Hematopoietic multipotent progenitor cell (in vitro differentiated cells): ENCODE results near the gene RABGGTB. TPM values are rescaled to one million over a fixed set of nuclear protein-coding genes. Genes with fewer than 3 reads are reported as not detected.
"Not testable (repeated sequence)": the region's sequence is repeated elsewhere in the genome, so short reads cannot be mapped to it uniquely, and the experiment has no call there.

Experiments
- DNase-seq, 3 donors: peaks; one replicate each; pipeline ENCODE4 v3.0.0-alpha.2; 2011 to 2015; ENCODE audit warnings: low read depth in 2 of 3, low spot score in 2 of 3
- small RNA-seq: library from RNA; depleted of rRNA; stranded (forward); fragments of <200 nt; gene quantifications from one replicate; pipeline ENCODE3, GENCODE V24; 2012
- total RNA-seq: library from RNA; depleted of rRNA; stranded (reverse); fragments of >200 nt; gene quantifications from one replicate; pipeline ENCODE4 v1.2.3, GENCODE V29; 2012

The RABGGTB gene
- total RNA-seq, 1 donor: 65.4 TPM

- DNase-seq: no peak
These were observed 8.3 kb downstream of the RABGGTB start for GRCh38 chr1:75794382-75794781.

GRCh38 chr1:75795703-75796193, 9.7 kb downstream of the RABGGTB start:
- DNase-seq: no peak

GRCh38 chr1:75796376-75797272, 10.6 kb downstream of the RABGGTB start, which contains the start of gene MSH4:
TSS of gene MSH4 (plus strand) at chr1:75796882. CDS start at chr1:75796986, 104 bp downstream.
- no peak for DNase-seq

DNA sequence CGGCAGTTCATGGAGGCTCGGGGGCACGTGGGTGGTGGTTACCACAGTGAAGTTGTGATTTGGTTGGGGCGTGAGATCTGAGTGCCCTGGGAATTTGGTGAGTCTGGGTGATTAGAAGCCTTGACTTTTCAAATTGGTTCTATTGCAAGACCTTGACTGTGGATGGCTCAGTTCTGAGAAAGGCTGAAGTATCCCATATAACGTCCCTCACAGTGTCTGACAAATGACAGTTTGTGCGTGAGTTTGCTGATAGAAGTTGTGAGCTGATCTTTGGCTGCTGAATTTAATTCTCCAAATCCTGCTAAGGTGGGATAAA, 11.2 kb downstream of the RABGGTB start:
- DNase-seq: no peak

DNA sequence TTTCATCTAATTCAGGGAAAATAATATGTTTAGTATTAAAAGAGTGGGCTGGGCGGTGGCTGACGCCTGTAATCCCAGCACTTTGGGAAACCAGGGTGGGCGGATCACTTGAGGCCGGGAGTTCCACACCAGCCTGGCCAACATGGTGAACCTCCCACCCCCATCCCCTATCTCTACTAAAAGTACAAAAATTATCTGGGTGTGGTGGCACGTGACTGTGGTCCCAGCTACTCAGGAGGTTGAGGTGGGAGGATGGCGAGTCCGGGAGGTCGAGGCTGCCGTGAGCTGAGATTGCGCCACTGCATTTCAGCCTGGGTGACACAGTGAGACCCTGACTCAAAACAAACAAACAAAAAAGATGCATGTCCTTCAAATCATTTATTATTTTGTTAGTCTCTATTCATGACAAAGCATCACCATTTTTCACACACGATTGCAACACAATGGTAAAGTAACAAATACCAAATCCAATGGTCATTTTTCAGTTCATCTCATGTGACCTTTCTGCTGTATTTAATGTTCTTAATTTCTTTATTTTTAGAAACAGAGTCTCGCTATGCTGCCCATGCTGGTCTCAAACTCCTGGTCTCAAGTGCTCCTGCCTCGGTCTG, 11.7 kb downstream of the RABGGTB start:
- DNase-seq: no peak

DNA sequence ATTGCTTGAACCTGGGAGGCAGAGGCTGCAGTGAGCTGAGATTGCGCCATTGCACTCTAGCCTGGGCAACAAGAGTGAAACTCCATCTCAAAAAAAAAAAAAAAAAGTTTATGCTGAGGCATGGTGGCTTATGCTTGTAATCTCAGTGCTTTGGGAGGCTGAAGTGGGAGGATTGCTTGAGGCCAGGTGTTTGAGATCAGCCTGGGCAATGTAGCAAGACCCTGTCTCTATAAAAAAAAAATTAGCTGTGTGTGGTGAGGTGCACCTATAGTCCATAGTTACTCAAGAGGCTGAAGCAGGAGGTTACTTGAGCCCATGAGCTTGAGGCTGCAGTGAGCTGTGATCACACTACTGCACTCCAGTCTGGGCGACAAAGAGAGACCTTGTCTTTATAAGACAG, 15.4 kb downstream of the RABGGTB start:
- not testable (repeated sequence) for DNase-seq

GRCh38 chr1:75808921-75809320, 22.9 kb downstream of the RABGGTB start:
- DNase-seq: no peak

- DNase-seq: not testable (repeated sequence)
These were observed 24.1 kb downstream of the RABGGTB start for GRCh38 chr1:75810113-75810512.

GRCh38 chr1:75811211-75811981, 25.3 kb downstream of the RABGGTB start:
- no peak for DNase-seq

GRCh38 chr1:75812065-75812464, 26.0 kb downstream of the RABGGTB start:
- no peak for DNase-seq

GRCh38 chr1:75823596-75823995, 37.5 kb downstream of the RABGGTB start:
- not testable (repeated sequence) for DNase-seq

GRCh38 chr1:75836528-75837100, 50.6 kb downstream of the RABGGTB start:
- DNase-seq: no peak

GRCh38 chr1:75838079-75838478, 52.0 kb downstream of the RABGGTB start:
- DNase-seq: no peak

DNA sequence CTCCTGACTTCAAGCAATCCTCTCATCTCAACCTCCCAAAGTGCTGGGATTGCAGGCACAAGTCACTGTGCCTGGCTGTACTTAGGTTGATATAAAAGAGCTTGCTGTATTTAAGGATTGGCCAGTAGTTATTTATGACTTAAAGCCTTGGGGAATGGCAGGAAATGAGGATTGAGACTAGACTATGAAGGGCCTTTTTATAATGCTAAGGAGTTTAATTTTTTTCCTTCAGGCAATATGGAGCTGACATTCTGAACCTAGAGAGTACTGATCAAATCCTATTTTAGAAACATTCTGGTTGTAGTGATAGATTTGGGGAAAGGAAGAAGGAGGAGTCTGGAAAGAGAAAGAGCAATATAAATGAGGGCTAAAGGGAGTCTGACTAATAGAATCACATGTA, 55.4 kb downstream of the RABGGTB start:
- DNase-seq: no peak

Small RNA genes lying within 50 kb of the gene (small RNA-seq; reads per million reads assigned to genes)
- not detected for gene SNORD45A
- gene SNORD45B: not detected
- not detected for gene SNORD45C

Other genes starting within 250 kb of the RABGGTB start
- 3.5 TPM for gene SLC44A5, start 175.1 kb upstream of the RABGGTB start, total RNA-seq
- gene ACADM, start 61.5 kb upstream of the RABGGTB start, total RNA-seq: 14.8 TPM
- gene MSH4, start 10.6 kb downstream of the RABGGTB start, total RNA-seq: 0.27 TPM
- not detected for gene ASB17, start 146.1 kb downstream of the RABGGTB start, total RNA-seq